PC-9 (cell line): ENCODE results near the gene DENND2A.

Experiments
- CTCF ChIP-seq: fragments of 200-600 bp; sonication (generic); conservative IDR thresholded peaks from 2 replicates; pipeline ENCODE4 v1.6.1; 2017; ENCODE audit warnings: mixed run types, antibody characterized with exemption, mild to moderate bottlenecking, moderate library complexity
- EZH2 ChIP-seq: fragments of 200-600 bp; sonication (generic); IDR thresholded peaks from 2 replicates; pipeline ENCODE4 v1.8.0; 2017; ENCODE audit warnings: antibody characterized with exemption, low read depth

GRCh38 chr7:140564643-140565042, 76.0 kb downstream of the DENND2A start:
- TF ChIP-seq EZH2 = no peak
- TF ChIP-seq CTCF = no peak
